Stomach (tissue), 4 donors: ENCODE results near the gene SLC33A1.

Experiments used
- EP300 ChIP-seq: sonication (generic); formaldehyde crosslinking; IDR thresholded peaks from one replicate; pipeline ENCODE4 v1.6.1; 2017; ENCODE audit warnings: antibody characterized with exemption
- POLR2A ChIP-seq, 4 donors: fragments of 450-650 bp; IDR thresholded peaks; one replicate each; pipeline ENCODE4 v1.6.1; 2016; ENCODE audit warnings: antibody characterized with exemption in 4 of 4, control low read depth in 2 of 4, mild to moderate bottlenecking in 1 of 4, moderate library complexity in 1 of 4
- POLR2AphosphoS5 ChIP-seq, 3 donors: sonication (generic); formaldehyde crosslinking; IDR thresholded peaks; one replicate each; pipeline ENCODE4 v1.6.1; 2016; ENCODE audit warnings: antibody characterized with exemption in 3 of 3
- TF ChIP-seq, protein P1 (sequence below), 7 experiments: fragments of 450-650 bp in 4 of 7; fragments of 200-600 bp in 3 of 7; sonication (generic) in 3 of 7; IDR thresholded peaks; one replicate each; pipeline ENCODE4 v1.5.1; 2016 to 2019; ENCODE audit warnings: antibody characterized with exemption in 7 of 7, control low read depth in 2 of 7, mild to moderate bottlenecking in 1 of 7

DNA sequence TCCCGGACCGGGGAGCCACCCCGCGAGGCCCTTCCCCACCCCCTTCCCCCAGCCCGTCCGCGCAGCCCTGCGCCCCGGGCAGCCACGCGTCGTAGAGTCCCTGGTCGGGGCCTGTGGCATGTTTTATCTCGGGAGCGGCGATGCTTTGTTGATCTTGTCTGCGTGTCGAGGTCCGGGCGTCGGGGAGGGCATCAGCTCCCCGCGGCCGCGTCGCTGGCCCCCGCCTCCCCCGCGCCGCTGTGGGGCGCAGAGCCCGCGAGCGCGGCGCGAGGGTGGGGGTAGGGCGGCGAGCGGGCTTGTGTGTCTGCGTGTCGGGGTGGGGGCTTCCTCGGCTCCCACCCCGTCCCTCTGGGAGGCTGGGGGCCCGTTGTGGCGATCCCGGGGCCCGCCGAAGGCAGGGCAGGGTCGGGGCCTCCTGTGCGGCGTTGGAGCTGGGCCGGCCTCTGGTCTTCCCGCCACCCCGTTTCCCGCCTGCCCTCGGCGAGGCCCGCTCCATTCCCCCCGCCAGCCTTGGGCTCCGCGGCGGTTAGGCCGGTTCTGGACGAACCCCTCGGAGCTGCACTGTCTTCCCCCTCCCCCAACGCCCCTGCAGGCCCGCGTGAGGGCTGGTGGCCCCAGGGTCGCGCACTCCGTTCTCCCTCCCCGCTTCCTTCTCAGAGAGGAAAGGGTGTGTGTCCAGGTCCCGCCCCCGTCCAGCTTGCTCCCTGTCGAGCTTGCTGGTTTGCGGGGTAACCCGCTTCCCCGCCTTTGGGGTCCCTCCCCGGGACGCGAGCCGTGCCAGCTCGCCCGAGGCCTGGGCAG is 16.9 kb upstream of the SLC33A1 start:
- TF ChIP-seq, protein P1, sequence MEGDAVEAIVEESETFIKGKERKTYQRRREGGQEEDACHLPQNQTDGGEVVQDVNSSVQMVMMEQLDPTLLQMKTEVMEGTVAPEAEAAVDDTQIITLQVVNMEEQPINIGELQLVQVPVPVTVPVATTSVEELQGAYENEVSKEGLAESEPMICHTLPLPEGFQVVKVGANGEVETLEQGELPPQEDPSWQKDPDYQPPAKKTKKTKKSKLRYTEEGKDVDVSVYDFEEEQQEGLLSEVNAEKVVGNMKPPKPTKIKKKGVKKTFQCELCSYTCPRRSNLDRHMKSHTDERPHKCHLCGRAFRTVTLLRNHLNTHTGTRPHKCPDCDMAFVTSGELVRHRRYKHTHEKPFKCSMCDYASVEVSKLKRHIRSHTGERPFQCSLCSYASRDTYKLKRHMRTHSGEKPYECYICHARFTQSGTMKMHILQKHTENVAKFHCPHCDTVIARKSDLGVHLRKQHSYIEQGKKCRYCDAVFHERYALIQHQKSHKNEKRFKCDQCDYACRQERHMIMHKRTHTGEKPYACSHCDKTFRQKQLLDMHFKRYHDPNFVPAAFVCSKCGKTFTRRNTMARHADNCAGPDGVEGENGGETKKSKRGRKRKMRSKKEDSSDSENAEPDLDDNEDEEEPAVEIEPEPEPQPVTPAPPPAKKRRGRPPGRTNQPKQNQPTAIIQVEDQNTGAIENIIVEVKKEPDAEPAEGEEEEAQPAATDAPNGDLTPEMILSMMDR (IDR thresholded peaks at IDR 0.05), result no peak
- TF ChIP-seq POLR2AphosphoS5 (IDR thresholded peaks at IDR 0.05) (peak in 2 of 3 donors; percentile 3 to 14), POLR2A (IDR thresholded peaks at IDR 0.05) (no peak), EP300 (no peak)
